HG03139 (cell line): ENCODE measurements around the gene AQP2.
"Not testable (repeated sequence)": the region's sequence is repeated elsewhere in the genome, so short reads cannot be mapped to it uniquely, and the experiment has no call there.

Experiments
- ATAC-seq: cut with Tn5 transposase; IDR thresholded peaks from one replicate; pipeline ENCODE4 v1.9.1; 2021; ENCODE audit not compliant: unreplicated experiment

The AQP2 gene

DNA sequence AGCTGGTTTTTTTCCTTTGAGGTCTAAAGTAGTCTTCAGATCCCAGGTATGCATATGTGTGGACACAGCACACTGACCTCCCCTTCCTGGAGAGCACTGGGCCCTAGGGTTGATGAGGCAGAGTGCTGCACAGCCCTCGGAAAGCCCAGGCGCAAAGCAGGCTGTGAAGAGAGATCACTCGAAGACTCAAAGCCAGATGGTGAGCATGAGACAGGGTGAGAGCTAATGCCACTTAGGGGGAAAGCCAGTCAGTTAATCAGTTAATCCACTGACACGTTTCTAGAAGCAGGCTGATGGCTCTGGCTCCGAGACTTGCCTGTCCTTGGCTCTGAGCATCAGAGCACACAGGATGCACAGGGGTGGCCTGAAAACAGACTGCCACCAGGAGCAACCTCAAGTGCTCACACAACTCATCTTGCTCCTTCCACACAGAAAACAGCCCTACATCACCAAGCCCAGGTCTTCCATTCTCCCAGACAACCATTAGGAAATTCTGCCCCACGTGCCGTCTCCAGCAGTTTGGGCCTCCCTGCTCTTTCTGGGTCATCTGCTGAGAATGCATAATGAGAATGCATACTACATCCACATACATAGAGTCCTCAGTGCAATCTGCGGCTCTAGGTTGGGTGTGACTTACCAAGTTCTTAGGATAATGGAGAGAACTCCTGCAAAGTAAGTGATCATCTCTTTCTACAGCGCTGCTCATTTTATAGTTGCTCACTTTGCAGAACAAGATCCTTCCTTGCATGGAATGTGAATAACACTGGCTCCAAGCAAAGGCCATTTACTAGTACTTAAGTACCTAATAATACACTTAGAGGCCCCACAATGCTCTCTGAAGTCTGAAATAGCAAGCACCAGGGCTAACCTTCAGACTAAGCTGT is 34.2 kb downstream of the AQP2 start:
- no peak for ATAC-seq

DNA sequence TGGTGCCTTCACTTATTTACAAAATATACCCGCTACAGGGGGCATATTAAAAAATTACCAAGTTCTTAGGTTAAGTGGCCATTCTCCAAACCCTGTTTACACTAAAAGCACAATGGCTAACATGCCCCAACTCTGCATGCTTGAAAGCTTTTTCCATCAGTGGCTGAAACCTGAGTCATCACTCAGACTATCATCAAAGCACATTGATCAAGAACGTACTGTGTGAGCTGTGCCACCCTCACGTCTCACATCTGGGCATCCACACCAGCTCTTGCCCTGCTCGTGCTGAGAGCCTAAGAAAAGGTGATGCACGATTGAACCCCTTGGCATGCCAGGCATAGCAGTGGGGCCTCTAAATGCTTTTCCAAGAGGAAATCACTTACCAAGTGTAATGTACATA is 35.4 kb downstream of the AQP2 start:
- no peak for ATAC-seq

DNA sequence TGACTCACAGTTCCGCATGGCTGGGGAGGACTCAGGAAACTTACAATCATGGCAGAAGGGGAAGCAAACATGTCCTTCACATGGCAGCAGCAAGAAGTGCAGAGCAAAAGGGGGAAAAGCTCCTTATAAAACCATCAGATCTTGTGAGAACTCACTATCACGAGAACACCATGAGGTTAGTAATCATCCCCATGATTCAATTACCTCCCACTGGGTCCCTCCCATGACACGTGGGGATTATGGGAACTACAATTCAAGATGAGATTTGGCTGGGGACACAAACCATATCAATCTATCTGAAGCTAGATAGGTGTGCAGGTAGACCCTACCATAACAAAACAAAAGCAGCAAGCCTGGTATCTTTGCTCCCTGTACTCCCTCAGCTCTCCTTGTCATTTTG is 35.9 kb downstream of the AQP2 start:
- not testable (repeated sequence) for ATAC-seq

DNA sequence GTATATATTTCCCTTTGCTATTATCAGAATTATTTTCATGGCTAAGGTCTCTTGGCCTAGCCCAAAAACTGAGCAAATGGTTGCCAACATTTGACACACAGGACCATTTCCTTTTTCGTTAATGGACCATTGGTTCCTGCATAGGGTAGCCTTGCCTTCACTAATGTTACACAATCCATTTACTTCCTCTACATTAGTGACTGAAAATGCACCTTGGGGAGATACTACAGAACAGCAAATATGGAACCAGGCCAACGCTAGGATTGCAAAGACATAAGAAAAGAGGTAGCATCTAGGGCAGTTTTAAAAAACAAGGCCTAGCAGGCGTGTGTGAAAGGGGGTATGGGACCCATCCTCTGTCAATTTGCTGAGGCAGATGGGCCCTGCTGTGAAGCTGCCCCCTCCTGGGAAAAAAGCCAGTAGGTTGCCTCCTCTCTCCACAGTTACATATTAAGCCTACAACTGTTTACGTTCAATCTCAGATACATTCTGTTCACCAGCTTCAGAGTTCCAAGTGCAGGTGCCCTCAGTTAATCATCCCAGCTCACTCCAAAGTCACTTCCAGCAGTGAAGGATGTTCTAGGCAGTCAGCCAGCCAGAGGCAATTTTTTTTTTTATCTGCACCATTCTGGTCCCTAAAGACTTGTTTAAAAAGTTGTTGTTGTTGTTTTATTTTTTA is 37.2 kb downstream of the AQP2 start:
- ATAC-seq = no peak

DNA sequence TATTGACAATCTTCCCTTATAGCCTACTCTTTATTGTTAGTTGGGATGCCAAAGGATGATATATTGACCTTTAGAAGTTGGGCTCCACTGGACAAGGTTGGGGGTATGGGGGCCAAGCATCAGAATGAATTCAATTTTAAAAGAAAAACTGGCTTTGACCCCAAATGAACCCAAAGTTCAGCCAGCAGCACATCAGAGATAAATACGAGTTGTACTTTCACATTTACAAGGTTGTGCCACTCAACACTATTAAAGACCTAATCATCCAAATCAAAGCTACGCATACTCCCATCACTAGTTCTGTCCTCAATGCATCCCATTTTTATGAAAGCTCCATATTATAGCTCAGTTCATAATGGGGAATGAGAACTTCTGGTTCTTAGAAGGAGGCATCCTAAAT is 38.9 kb downstream of the AQP2 start:
- not testable (repeated sequence) for ATAC-seq

DNA sequence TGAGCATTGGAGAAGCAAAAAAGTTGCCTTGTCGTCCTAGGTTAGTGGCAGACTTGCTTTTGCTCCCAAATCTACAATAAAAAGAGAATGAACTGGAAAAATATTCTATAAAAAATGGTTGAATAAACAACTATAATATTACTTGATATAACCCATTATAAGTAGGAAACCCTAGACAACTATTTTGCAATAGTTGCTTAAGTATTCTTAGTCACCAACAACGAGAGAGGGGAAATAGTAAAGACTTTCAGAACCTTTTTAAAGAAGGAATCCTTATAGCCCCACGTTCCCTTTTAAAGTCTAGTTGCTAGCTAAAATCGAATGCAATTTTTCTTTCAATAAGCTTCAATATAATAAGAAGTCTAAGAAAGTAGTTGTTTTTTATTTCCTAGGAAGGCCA is 39.7 kb downstream of the AQP2 start:
- ATAC-seq = no peak

DNA sequence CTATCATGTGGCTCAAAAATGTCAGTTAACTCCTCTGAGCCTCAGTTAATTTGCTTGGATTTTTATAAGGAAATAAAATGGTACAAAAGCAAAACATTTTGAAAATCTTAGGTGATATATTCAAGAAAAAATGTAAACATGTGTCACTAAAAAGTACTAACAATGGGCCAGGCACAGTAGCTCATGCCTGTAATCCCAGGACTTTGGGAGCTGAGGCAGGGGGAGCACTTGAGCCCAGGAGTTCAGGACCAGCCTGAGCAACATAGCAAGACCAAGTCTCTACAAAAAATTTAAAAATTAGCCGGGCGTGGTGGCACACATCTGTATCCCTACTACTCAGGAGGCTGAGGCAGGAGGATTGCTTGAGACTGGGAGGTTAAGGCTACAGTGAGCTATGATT is 47.9 kb downstream of the AQP2 start:
- ATAC-seq = no peak

DNA sequence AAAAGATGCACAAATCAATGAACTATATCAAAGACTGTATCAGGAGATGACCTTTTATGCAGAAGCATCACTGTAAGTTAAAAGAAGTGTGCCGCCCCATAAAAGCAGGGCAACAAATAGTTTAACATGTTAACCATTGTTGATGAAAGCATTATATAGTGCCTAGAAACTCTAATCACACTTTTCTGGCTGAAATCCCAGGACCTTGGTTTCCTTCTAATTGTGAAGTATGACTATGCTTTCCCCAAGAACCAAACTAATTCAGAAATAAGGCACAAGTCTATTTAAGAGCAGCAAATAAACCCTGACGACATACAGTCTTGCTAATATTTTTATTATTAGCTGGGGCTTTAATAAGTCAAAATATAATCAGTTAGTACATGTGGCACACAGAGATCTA is 53.1 kb downstream of the AQP2 start:
- ATAC-seq = no peak

DNA sequence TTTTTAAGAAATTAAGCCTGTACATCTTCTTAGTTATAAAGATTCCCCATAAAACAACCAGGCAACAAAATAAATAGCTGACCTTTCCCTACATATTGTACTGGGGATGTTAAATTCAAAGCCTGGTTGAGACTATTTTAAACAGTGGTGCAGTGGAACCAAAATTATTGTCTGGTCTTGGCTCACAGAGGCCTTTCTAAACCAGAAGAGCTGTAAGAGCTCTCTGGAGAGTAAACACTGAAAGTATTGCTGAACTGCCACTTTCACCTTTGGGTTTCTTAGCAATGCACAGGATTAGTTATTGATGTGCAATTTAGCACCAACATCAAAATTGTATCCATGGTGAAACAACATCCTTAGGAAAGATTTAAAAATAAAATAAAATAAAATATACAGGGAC is 54.2 kb downstream of the AQP2 start:
- ATAC-seq = no peak

DNA sequence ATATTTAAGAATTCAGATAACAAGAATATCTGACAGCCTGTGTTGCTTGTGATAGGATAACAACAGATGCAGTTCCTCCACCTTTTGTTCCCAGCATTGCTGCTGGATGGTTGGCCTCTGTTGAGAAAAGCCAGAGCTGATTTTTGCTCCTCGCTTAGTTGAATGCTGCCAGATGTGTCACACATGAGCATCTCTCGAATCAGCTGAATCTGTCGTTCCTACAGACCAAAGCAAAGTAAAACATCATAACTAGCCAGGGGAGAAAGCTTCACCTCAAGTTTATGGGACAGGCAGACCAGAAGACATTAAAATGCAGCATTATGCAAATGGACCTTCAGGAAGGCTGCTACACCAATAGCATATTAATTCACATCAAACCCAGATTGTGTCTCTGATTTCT is 54.6 kb downstream of the AQP2 start:
- ATAC-seq = no peak

DNA sequence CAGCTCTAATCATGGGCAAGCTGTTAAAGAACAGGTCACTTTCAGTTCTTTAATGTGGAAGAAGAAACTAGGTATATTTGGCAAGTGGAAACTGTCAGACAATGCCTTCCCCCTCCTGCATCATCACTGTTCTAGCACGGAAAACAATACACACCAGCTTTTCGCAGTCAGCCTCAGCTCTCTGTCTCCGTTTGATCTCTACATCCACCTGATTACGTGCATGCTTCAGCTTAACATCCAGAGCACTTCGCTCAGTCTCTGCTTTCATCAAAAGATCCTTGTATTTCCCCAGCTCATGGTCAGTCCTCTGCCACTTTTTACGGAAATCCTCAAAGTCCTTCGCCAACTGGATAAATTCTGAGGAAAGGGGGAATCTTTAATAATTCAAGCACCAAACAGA is 55.7 kb downstream of the AQP2 start:
- no peak for ATAC-seq

DNA sequence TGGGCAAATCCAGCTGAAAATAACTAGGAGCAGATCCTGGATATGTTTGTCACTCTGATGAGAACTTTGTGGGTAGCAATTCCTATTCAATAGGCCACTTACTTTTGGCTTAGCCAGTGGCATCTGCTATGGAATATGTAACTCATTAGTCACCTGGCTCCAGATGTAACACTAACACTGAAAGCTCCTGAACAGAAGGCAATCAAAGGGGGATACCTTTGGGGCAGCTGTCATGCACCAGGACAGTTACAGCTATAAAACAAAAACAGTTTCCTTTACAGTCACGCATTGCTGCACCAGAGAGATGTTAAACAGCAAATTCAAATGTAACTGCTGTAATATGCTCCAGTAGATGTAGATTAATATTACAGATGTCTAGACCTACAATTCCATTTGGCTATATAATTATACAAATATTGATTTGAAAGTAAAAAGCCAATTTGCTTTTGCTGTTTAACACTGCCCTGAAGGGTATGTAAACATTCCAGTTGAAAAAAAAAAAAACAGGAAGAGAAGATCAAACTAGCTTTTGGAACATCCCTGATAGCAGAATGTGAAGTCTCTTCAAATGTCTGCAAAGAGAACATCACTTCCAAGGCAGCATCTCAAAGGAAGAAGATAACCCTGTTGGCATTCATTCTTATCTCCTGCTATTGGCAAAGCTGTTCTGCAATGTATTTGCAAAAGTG is 56.4 kb downstream of the AQP2 start:
- ATAC-seq = no peak
